ENCODE data around the gene FCER2.

DNA sequence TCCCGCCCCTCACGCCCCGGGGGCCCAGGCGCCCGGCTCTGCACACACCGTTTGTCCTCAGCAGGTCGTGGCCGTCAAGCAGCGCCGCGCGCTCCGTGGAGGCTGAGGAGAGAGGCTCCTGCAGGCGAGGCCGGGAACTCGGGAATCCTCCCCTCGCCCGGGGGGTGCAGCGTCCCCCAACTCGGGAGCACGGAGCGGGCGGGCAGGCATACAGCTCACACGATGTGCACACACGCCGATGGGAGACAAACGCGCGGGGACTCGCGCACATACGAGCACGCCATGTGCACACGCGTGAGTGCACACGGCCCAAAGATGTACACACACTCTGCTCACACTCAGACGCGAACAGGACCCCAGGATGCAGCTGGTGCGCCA lies 29.3 kb upstream of the FCER2 start:
- TF ChIP-seq, protein P1, sequence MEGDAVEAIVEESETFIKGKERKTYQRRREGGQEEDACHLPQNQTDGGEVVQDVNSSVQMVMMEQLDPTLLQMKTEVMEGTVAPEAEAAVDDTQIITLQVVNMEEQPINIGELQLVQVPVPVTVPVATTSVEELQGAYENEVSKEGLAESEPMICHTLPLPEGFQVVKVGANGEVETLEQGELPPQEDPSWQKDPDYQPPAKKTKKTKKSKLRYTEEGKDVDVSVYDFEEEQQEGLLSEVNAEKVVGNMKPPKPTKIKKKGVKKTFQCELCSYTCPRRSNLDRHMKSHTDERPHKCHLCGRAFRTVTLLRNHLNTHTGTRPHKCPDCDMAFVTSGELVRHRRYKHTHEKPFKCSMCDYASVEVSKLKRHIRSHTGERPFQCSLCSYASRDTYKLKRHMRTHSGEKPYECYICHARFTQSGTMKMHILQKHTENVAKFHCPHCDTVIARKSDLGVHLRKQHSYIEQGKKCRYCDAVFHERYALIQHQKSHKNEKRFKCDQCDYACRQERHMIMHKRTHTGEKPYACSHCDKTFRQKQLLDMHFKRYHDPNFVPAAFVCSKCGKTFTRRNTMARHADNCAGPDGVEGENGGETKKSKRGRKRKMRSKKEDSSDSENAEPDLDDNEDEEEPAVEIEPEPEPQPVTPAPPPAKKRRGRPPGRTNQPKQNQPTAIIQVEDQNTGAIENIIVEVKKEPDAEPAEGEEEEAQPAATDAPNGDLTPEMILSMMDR (IDR thresholded peaks at IDR 0.05): no peak
- no peak for TF ChIP-seq ZFX (IDR thresholded peaks at IDR 0.05; ENCODE audit: borderline replicate concordance)

All from 22Rv1 (cell line).